OCI-LY3 (cell line): Measurements from ENCODE around the gene AQP6.

Source experiments
- H2AFZ ChIP-seq: fragments of 200-600, 300-600 bp; shearing (Covaris generic); 2 replicates; pipeline ENCODE4 v1.6.0; 2014; ENCODE audit warnings: antibody characterized with exemption, low read depth, low read length
- H3K27ac ChIP-seq: fragments of 200-600, 300-600 bp; sonication (generic); 2 replicates; pipeline ENCODE4 v1.5.1; 2014; ENCODE audit warnings: mild to moderate bottlenecking, low read length, moderate library complexity, mixed read lengths
- H3K27me3 ChIP-seq: fragments of 200-600, 300-600 bp; sonication (generic); 2 replicates; pipeline ENCODE4 v1.6.1; 2014; ENCODE audit warnings: low read depth, low read length, mixed read lengths
- H3K36me3 ChIP-seq: fragments of 200-600, 300-600 bp; sonication (generic); replicated peaks from 2 replicates; pipeline ENCODE3; 2014; ENCODE audit warnings: low read depth, low read length, mixed read lengths
- H3K4me1 ChIP-seq: fragments of 300-600, 200-600 bp; sonication (generic); 2 replicates; pipeline ENCODE4 v1.6.1; 2014; ENCODE audit warnings: low read length, mixed read lengths
- H3K4me2 ChIP-seq: fragments of 200-600, 300-600 bp; sonication (generic); 2 replicates; pipeline ENCODE4 v1.6.1; 2014; ENCODE audit warnings: low read length, mixed read lengths
- H3K4me3 ChIP-seq: fragments of 300-600, 200-600 bp; sonication (generic); 2 replicates; pipeline ENCODE4 v1.5.1; 2014; ENCODE audit warnings: antibody characterized with exemption, mild to moderate bottlenecking, low read length, moderate library complexity
- H3K79me2 ChIP-seq: fragments of 300-600, 200-600 bp; shearing (Covaris generic); 2 replicates; pipeline ENCODE4 v1.6.1; 2014; ENCODE audit warnings: mild to moderate bottlenecking, low read length, mixed read lengths
- H3K9ac ChIP-seq: fragments of 300-600, 200-600 bp; shearing (Covaris generic); 2 replicates; pipeline ENCODE4 v1.6.0; 2014; ENCODE audit warnings: mild to moderate bottlenecking, low read length, moderate library complexity
- H3K9me3 ChIP-seq: fragments of 200-600, 300-600 bp; shearing (Covaris generic); 2 replicates; pipeline ENCODE4 v1.6.1; 2014; ENCODE audit warnings: low read length, mixed read lengths; ENCODE audit not compliant: insufficient read depth
- H4K20me1 ChIP-seq: fragments of 200-600, 300-600 bp; sonication (generic); 2 replicates; pipeline ENCODE4 v1.6.1; 2016; ENCODE audit warnings: low read length, mixed read lengths; ENCODE audit not compliant: insufficient read depth
- CTCF ChIP-seq: fragments of 200-600, 300-600 bp; sonication (generic); IDR thresholded peaks from 2 replicates; pipeline ENCODE4 v1.5.1; 2014; ENCODE audit warnings: antibody characterized with exemption, low read length, low read depth
- EZH2phosphoT487 ChIP-seq: fragments of 200-600 bp; shearing (Covaris generic); IDR thresholded peaks from 2 replicates; pipeline ENCODE4 v1.6.1; 2018; ENCODE audit warnings: antibody characterized with exemption, mixed run types, low read depth

AQP6 gene

GRCh38 chr12:50019524-50019923 is 46.8 kb downstream of the AQP6 start:
- no peaks in the 10 kb centered on the region for H3K9me3 ChIP-seq
- no peak overlapping the region for H3K27ac ChIP-seq
- peaks cover 49% of the 10 kb centered on the region for H4K20me1 ChIP-seq
- peaks cover 10% of the 10 kb centered on the region for H3K4me1 ChIP-seq
- H3K4me3 ChIP-seq, result no peak overlapping the region
- no peak overlapping the region for H3K4me2 ChIP-seq
- no peak overlapping the region for H3K9ac ChIP-seq
- peaks cover 96% of the 10 kb centered on the region for H3K79me2 ChIP-seq
- H3K36me3 ChIP-seq, result peaks cover 34% of the 10 kb centered on the region
- no peak overlapping the region for H2AFZ ChIP-seq
- no peak for TF ChIP-seq CTCF
- no peak for TF ChIP-seq EZH2phosphoT487
- H3K27me3 ChIP-seq, result no peaks in the 10 kb centered on the region

- H3K4me1 ChIP-seq, result peaks cover 8% of the 10 kb centered on the region
- H3K9ac ChIP-seq, result no peak overlapping the region
- TF ChIP-seq EZH2phosphoT487 (no peak), CTCF (no peak)
- H3K9me3 ChIP-seq, result no peaks in the 10 kb centered on the region
- H3K27ac ChIP-seq, result no peak overlapping the region
- H2AFZ ChIP-seq, result no peak overlapping the region
- peaks cover 30% of the 10 kb centered on the region for H3K36me3 ChIP-seq
- peaks cover 92% of the 10 kb centered on the region for H3K79me2 ChIP-seq
- no peak overlapping the region for H3K4me2 ChIP-seq
- no peaks in the 10 kb centered on the region for H3K27me3 ChIP-seq
- H4K20me1 ChIP-seq, result peaks cover 49% of the 10 kb centered on the region
- no peak overlapping the region for H3K4me3 ChIP-seq
Measured at GRCh38 chr12:50021031-50021430, 48.3 kb downstream of the AQP6 start.

- H3K79me2 ChIP-seq, result peaks cover 74% of the 10 kb centered on the region
- H2AFZ ChIP-seq, result no peak overlapping the region
- H3K4me2 ChIP-seq, result no peak overlapping the region
Measured at GRCh38 chr12:50022903-50023302, 50.2 kb downstream of the AQP6 start.

GRCh38 chr12:50024227-50024626 is 51.5 kb downstream of the AQP6 start:
- H3K9ac ChIP-seq, result peak overlapping the region; percentile 89
- peaks cover 18% of the 10 kb centered on the region for H3K36me3 ChIP-seq
- peak overlapping the region; percentile 88 for H3K4me3 ChIP-seq

More at GRCh38 chr12:50022903-50023302, 50.2 kb downstream of the AQP6 start:
- Histone ChIP-seq H3K4me1 (peaks cover 8% of the 10 kb centered on the region), H3K4me3 (no peak overlapping the region), H3K27me3 (no peaks in the 10 kb centered on the region), H3K9me3 (no peaks in the 10 kb centered on the region), H4K20me1 (peaks cover 37% of the 10 kb centered on the region), H3K36me3 (peaks cover 21% of the 10 kb centered on the region), H3K27ac (no peak overlapping the region), H3K9ac (no peak overlapping the region)
- TF ChIP-seq EZH2phosphoT487 (no peak), CTCF (no peak)

More at GRCh38 chr12:50024227-50024626, 51.5 kb downstream of the AQP6 start:
- TF ChIP-seq CTCF (no peak), EZH2phosphoT487 (no peak)
- H3K4me1 ChIP-seq, result peaks cover 8% of the 10 kb centered on the region
- no peaks in the 10 kb centered on the region for H3K27me3 ChIP-seq
- no peak overlapping the region for H2AFZ ChIP-seq
- peaks cover 60% of the 10 kb centered on the region for H3K79me2 ChIP-seq
- H3K27ac ChIP-seq, result no peak overlapping the region
- H3K9me3 ChIP-seq, result no peaks in the 10 kb centered on the region
- peaks cover 28% of the 10 kb centered on the region for H4K20me1 ChIP-seq
- peak overlapping the region; percentile 90 for H3K4me2 ChIP-seq
